HG03442 (cell line): ENCODE data around the gene MORN1.

Experiments used
- ATAC-seq: cut with Tn5 transposase; IDR thresholded peaks from one replicate; pipeline ENCODE4 v1.9.1; 2021; ENCODE audit warnings: mild to moderate bottlenecking, moderate library complexity; ENCODE audit not compliant: unreplicated experiment

MORN1 gene

DNA sequence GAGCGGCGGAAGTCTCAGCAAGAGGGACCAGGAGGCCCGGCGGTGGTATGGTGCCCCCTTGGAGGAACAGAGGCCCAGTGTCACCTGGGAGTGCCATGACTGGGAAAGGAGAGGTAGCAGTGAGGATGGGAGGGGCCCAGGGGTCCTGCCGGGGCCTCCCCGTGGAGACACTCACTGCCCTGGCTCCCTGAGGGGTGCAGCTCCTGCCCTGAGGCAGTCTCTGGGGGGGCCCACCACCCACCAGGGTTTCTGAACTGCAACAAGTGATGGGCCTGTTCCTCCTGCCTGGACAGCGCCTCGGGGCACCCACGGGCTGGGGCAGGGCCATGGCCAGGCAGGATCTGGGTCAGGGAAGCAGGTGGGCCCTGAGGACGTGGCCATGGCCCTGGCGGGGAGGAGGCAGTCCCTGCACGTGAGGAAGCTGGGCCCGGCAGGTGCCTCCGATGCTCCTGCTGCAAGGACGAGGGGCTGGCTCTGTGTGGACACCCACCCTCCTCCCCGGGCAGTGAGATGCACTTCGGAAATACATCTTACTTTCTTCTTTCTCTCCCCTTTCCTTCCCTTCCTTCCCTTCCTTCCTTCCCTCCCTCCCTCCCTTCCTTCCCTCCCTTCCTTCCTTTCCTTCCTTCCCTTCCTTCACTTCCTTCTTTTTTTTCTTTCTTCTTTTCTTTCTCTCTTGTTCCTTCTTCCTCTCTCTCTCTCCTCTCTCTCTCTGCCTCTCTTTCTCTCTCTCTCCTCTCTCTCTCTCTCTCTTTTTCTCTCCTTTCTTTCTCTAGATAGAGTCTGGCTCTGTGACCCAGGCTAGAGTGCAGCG is 66.6 kb downstream of the MORN1 start:
- ATAC-seq = no peak

DNA sequence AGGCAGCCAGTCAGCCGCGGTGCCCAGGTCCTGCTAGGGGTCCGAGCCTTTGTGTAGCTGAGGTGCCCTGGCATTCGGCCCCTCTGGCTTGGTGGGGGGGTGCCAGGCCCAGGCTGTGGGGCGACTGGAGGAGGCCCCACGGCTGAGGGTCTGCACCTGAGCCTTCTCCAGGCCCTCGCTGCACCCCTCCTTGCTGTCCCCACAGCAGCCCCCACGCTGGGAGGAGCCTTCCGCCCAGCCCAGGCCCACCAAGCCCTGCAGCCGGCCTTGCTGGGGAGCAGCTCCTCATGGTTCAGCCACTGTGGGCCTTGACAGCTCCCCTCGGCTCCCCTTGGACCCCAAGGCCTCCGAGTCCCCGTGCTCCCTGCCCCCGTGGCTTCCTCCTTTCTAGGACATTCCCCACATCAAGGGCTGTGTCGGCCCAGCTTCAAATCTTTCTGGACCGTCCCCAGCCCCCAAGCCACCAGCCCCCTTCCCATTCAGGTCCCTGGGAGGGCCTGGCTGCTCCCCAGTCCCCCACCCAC is 67.8 kb downstream of the MORN1 start:
- no peak for ATAC-seq

DNA sequence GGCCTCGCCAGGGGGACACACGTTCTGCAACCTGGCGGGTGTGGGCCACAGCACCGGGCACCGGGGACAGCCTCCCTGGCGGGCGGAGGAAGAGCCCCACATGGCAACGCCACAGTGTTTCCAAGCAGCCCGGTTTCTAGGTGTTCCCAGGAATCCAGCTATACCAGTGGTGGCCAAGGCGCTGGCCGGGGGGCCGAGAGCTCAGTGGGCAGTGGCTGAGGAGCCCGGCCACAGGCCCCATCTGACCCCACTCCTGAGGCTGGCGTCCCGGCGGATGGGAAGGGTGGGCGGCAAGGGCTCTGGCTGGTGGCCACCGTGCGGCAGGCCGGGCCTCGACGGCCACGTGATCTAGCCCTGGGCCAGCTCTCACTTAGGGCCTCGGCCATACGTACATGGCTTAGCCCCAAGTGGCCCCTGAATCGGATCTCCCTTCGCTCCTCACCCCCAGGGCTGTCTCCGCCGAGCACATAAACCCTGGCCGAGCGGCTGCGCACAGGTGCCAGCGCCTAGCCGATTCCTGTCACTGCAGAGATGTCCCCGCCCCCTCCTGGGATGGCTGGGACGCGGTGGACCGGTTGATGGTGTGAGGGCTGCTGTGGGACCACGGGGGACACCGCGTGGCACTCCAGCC is 68.7 kb downstream of the MORN1 start:
- no peak for ATAC-seq

DNA sequence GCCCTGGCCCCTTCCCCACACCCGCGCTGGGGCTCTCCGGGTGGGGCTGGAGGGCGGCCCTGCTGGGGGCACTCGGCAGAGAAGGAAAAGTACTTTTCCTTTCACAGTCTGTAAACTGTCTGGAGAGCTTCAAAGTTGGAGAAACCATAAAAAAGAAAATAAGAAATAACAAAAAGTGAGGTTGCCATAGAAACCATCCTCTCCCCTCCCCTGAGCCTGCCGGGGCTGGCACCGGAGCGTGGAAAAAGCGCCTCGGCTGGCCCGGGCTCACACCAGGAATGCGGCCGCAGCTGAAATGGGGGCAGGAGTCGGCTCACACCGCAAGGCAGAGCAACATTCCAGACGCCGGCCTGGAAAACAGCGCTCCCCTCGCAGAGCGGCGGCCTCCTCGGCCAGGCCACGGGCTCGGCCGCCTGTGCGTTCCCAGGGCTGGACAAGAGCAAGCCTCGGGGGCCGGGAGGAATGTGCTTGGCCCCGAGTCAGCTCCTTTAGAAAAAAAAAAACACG is 69.2 kb downstream of the MORN1 start:
- no peak for ATAC-seq

GRCh38 chr1:2320760-2321667 is 70.3 kb downstream of the MORN1 start:
- no peak for ATAC-seq

- ATAC-seq = no peak
Measured at GRCh38 chr1:2320006-2320405, 71.3 kb downstream of the MORN1 start.

DNA sequence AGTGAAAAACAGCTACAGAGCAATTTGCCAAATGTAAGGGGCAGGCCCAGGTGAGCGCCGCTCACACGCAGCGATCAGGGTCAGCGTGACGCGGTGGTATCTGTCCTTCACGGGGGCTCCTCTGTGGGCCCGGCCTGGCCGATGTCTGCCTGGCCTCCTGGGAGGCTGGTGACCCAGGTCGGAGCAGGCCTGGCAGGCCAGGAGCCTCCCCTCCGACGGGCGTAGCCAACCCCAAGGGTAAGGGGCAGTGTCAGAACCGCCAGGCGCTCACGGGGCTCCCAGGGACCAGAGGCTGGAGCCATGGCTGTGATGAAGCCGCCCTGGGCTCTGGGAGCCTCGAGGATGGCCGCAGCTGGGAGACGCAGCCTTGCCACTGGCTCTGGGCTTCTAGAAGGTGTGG is 72.1 kb downstream of the MORN1 start:
- no peak for ATAC-seq

DNA sequence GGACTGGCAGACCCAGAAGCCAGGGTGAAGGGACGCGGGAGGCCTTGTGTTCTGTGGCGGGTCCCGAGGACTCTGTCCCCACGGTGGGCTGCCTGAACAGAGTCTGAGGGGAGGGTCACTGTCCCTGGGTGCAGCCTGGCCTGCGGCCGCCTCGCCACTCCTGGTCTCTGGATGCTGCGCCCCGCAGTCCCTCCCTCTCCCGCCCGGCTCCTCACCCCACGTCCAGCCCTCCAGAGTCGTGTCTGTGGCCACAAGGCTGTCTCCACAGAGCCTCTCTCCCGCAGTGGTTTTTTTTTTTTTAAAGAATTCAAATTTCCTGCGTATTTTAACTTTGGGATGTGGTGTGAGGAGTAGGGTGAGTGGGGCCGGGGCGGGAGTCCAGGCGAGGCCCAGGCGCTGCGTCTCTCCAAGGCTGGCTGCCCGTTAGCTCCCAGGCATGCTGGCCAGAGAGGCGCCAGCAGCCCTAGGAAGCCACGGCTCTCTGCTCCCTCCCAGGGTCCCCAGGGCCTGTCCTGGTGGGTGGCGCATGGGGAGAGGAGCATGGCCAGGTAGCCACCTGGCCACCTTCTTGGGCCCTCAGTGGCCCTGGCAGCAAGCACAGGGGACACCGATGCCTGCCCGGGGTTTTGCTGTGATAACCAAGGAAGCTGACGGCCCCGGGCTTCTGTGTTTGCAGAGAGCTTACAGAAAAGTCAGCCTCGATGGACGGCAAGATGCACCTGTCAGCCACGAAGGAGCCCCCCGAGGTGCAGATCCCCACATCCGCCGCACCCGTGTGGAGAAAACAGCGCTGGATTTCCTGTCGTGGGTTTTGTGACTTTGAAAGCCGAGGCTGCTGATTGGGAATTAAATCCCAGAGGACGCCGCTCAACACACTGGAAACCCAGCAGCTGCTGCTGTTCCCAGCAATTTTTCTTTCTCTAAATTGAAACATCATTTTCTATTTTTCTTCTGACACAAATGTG is 72.8 kb downstream of the MORN1 start:
- no peak for ATAC-seq

DNA sequence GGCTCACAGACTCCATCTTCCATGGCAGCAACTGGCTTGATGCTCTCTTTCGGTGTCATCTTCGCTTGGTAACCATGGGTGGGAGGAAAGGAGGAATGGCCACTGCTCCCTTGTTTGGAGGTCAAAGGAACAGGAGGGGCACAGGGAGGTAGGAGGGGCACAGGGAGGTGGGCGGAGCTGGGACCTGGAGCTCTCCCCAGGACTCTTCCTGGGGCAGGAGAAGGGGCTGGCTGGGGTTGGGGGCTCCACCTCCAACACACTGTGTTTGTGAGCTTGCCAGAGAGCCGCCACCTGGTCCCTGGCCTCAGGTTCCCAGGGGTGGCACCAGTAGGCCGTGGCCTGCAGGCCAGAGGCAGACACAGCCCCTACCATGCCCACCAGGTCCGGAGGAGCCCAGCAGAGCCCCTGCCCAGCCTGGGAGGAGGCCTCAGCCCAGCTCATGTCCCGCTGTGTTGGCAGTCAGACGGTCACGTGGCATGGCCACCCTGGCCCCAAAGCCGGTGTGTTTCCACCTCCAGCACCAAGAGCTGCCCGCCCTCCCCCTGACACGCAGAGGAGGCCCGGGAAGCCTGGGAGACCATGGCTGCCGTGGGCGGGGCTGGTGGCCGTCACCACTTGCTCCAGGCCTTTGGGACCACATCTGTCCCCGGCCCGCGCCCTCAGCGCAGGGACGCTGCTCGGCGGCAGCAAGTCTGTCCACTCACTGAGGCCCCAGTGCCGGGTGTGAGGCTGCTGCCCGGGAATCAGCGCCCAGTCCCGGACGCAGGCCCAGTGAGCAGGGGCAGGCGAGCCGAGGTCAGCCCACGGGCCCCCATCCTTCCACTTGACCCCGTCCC is 73.9 kb downstream of the MORN1 start:
- no peak for ATAC-seq

GRCh38 chr1:2316451-2316961 is 74.8 kb downstream of the MORN1 start:
- no peak for ATAC-seq

- ATAC-seq = no peak
Measured at GRCh38 chr1:2315674-2316450, 75.5 kb downstream of the MORN1 start.

- no peak for ATAC-seq
Measured at GRCh38 chr1:2314803-2315673, 76.3 kb downstream of the MORN1 start.

DNA sequence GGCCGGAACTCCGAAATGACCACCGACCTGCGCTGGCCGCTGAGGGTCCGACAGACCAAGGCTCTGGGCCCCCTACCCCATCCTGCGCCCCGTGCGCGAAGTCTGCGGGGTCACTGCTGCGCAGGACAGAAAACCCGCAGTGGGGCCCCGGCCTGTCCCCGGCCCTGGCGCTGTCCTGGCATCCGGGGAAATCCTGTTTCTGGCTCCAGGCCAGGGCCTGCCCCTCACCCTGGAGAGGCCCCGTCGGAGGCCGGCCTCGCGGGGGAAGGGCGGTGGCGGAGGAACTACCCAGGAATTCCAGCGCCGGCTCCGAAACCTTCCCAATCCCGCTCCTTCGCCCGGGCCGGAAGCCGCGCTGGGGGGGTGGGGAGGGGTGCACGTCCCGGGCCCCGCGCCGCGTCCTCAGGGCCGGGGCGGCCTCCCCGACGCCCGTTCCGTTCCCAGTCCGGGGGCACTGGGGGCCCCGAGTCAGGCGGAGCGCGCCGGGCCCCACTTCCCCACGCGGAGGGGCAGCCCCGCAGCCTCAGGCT is 77.0 kb downstream of the MORN1 start:
- no peak for ATAC-seq

DNA sequence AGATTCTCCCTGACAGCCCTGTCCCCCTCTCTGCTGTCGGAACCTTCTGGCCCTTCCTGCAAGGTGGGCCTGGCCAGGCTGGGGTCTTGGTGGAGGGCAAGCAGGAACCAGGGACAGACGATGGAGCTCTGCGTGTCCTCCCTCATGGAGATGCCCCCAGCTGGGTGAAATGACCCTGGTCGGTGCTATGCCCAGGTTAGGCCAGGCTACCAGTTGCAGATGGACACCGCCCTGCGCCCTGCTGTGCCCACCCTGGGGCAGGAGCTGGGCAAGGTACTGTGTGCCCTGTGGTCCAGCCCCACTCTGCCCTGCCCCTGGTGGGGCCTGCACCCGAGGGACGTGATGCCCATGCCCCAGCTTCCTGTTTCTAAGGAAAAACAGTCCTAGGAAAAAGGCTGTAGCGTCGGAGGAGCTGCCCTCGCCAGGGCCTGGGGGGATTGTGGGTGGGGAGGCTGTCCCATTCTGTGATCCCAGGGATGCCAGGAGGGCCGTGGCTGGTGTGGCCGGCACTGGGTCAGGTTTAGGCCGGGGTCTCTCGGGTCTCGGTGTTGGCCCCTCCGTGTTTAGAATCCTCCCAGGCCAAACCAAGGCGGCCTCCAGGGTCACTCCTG is 77.6 kb downstream of the MORN1 start:
- ATAC-seq = no peak

- ATAC-seq = no peak
Measured at GRCh38 chr1:2312515-2313301, 78.6 kb downstream of the MORN1 start.

- ATAC-seq = no peak
Measured at GRCh38 chr1:2312160-2312514, 79.2 kb downstream of the MORN1 start.
